Limb (tissue), 2 donors: ENCODE data around the gene ZC2HC1C.
"Not testable (repeated sequence)": the region's sequence is repeated elsewhere in the genome, so short reads cannot be mapped to it uniquely, and the experiment has no call there.

Experiments
- DNase-seq, 2 donors: peaks; one replicate each; pipeline ENCODE4 v3.0.0-alpha.2; 2016; ENCODE audit errors: extremely low spot score in 2 of 2

ZC2HC1C gene

GRCh38 chr14:75091251-75091650, 21.8 kb downstream of the ZC2HC1C start:
- no peak for DNase-seq

DNA sequence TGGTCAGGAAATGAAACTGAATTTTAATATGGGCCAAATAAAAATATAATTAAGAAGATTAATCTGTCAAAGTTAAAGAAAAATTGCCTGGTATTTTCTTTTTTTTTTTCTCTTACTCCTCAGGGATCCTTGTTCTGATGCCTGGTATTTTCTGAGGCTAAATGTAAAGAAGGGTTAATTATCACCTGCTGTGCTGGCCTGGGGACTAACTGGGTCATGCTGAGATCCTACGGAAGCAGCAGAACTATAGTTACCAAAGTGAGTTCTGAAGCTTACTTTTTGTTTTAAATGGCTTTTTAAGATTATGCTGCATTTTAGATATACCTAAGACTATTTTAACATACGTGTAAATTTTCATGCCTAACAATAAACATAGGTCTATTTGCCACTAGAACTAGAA, 23.3 kb downstream of the ZC2HC1C start:
- no peak for DNase-seq

- no peak for DNase-seq
These were observed 25.5 kb downstream of the ZC2HC1C start for GRCh38 chr14:75094896-75095295.

- no peak for DNase-seq
These were observed 26.2 kb downstream of the ZC2HC1C start for GRCh38 chr14:75095690-75096089.

GRCh38 chr14:75096959-75097358, 27.5 kb downstream of the ZC2HC1C start:
- no peak for DNase-seq

DNA sequence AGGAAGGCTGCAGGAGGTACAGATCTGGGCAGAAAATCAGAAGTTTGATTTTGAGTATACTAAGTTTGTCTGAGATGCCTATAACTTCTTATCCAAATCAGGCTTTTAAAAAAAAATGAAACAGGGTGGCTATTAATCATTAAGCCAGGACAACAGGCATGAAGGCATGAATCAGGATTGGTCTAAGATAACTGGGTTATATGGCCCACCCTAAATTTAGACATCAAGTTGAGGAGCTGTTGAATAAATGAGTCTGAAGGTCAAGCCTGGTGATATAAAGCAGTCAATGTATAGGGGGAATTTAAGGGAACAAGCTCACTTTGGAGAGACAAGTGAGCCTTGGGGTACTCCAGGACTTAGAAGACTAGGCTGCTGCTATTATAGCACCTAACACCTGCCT, 28.8 kb downstream of the ZC2HC1C start:
- no peak for DNase-seq

GRCh38 chr14:75098682-75099081, 29.2 kb downstream of the ZC2HC1C start:
- no peak for DNase-seq

GRCh38 chr14:75101491-75101890, 32.0 kb downstream of the ZC2HC1C start:
- no peak for DNase-seq

DNA sequence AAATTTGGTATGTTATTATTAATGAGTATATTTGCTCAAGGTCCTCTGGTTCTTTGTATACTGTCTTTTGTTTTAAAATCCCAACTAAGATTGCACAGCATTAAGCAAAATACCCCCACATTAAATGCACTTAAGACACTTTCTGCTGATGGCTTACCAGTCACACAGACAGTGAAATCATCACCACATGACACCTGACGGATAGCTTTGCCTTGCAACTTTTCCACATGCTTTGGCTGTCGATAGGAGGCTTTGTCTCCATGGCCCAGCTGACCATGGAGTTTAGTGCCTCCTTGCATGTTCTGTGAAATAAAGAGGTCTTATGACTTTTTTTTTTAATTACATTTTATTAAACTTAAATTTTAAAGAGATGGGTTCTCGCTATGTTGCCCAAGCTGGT, 37.7 kb downstream of the ZC2HC1C start:
- DNase-seq, result no peak

DNA sequence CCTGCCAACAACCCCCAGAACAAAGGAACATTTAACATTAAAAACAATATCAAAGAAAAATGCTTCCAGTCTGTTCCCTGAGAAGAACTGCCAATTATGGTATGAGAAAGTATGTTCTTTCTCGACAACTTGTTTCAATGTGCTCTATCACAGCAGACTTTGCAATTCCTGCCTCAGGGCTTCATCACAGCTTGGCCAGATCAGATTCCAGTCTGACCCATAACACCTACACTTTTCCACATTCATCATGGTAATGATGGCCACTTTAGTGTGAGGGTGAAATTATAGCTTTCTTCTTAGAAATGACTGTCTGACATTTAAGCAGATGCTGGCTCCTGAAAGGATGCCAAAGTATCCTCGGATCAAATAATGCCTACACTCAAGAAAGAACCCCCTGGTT, 40.4 kb downstream of the ZC2HC1C start:
- no peak for DNase-seq

GRCh38 chr14:75113932-75114539, 44.6 kb downstream of the ZC2HC1C start:
- DNase-seq, result no peak

DNA sequence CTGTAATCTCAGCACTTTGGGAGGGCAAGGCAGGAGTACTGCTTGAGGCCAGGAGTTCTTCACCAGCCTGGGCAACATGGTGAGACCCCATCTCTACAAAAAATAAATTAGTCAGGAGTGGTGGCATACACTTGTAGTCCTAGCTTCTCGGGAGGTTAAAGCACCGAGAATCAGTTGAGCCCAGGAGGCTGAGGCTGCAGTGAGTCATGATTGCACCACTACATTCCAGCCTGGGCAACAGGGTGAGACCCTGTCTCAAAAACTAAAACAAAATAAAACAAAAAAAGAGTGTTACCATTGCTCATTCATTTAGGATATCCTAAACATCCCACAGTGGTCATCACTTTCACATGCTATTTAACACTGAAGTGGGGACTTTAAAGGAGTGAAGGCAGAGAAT, 49.6 kb downstream of the ZC2HC1C start:
- DNase-seq, result no peak

- no peak for DNase-seq
These were observed 51.3 kb downstream of the ZC2HC1C start for GRCh38 chr14:75120541-75121291.

GRCh38 chr14:75121552-75121951, 52.1 kb downstream of the ZC2HC1C start:
- DNase-seq, result no peak

DNA sequence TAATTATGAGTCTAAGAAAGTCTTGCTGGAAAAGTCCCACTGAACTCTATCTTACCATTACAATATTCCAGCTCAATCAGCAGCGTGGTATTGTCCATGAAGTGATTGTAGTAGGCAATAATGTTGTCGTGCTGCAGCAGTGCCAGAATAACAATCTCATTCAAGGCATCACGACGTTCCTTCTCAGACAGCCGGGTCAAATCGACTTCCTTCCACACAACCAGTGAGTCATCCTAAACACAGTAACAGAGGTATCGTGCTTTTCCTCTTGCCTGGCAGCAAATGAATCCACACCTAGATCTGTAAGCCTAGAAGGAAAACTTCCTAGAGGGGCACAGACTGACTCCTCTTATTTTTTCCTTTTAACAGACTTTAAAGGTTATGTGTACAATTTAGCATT, 54.5 kb downstream of the ZC2HC1C start:
- DNase-seq, result no peak

- DNase-seq, result no peak
These were observed 56.2 kb downstream of the ZC2HC1C start for GRCh38 chr14:75125617-75126016.

DNA sequence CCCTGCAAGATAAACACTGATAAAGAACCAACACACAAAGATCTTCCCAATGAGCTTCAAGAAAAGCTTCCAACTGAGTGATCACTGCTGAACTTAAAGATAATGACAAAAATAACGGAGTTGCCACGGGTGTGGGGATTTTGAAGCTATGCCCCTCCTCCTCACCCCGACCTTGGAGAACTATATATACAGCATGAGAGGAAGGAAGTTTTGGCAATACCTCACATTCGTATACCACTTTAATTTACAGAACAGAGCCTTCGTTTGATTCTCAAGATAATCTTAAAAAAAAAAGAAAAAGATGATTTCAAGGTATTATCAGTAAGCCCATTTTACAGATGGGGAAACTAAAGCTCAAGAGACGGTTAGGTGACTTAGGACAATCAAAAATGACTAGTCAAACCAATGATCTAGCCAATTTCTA, 56.7 kb downstream of the ZC2HC1C start:
- DNase-seq, result no peak

GRCh38 chr14:75126679-75127473, 57.4 kb downstream of the ZC2HC1C start, which contains the start of gene NEK9:
Gene NEK9 (minus strand): TSS chr14:75127048. CDS start chr14:75126921, 127 bp downstream.
- peak; percentile 90 to 94 for DNase-seq

- not testable (repeated sequence) for DNase-seq
These were observed 58.0 kb downstream of the ZC2HC1C start for GRCh38 chr14:75127474-75127820.

DNA sequence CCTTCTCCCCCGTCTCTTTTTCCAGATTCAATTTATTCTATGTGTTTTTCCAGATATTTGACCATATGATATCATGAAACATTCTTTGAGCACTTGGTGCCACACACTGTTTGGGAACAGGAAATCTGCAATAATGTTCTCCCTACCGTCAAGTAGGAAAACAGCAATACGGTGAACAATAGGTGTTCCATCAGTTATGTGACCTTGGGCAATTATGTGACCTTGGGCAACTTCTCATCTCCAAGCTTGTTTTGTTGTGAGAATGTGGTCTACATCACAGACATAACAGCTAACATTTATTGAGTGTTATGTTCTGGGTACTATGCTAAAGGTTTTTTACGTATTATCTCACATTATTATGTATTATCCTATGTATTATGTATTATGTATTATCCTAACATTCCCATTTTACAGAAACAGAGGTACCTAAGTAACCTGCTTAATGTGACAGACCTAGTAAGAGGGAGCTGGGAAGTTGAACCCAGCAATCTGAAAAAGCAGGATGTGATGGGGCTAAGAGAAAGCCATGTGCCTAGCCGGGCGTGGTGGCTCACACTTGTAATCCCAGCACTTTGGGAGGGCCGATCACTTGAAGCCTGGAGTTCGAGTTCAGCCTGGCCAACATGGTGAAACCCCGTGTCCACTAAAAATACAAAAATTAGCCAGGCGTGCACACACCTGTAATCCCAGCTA, 58.6 kb downstream of the ZC2HC1C start:
- no peak for DNase-seq

- DNase-seq, result no peak
These were observed 59.2 kb downstream of the ZC2HC1C start for GRCh38 chr14:75128596-75128990.
